Neural cell (in vitro differentiated cells): Measurements from ENCODE around the gene SLC10A2.

Experiments
- EP300 ChIP-seq: fragments of 450-650 bp; conservative IDR thresholded peaks from 2 replicates; pipeline ENCODE4 v1.6.1; 2014; ENCODE audit warnings: antibody characterized with exemption, mild to moderate bottlenecking, moderate library complexity; ENCODE audit not compliant: poor library complexity, severe bottlenecking
- EZH2 ChIP-seq: fragments of 200-600, 300-800 bp; shearing (Covaris generic), sonication (generic); IDR thresholded peaks from 2 replicates; pipeline ENCODE4 v1.6.1; 2014; ENCODE audit warnings: antibody characterized with exemption, low read length, borderline replicate concordance, mild to moderate bottlenecking; ENCODE audit not compliant: insufficient read depth, poor library complexity, severe bottlenecking
- MXI1 ChIP-seq: fragments of 450-650 bp; conservative IDR thresholded peaks from 2 replicates; pipeline ENCODE4 v1.6.1; 2014; ENCODE audit warnings: antibody characterized with exemption, mild to moderate bottlenecking; ENCODE audit not compliant: poor library complexity, severe bottlenecking
- POLR2AphosphoS5 ChIP-seq: IDR thresholded peaks from 2 replicates; pipeline ENCODE4 v1.6.1; 2012
- RAD21 ChIP-seq: fragments of 450-650 bp; conservative IDR thresholded peaks from 2 replicates; pipeline ENCODE4 v1.6.1; 2014; ENCODE audit warnings: antibody characterized with exemption, mild to moderate bottlenecking, moderate library complexity
- SMC3 ChIP-seq: fragments of 450-650 bp; conservative IDR thresholded peaks from 2 replicates; pipeline ENCODE4 v1.6.1; 2014; ENCODE audit warnings: antibody characterized with exemption, mild to moderate bottlenecking, moderate library complexity; ENCODE audit not compliant: poor library complexity
- TAF1 ChIP-seq: IDR thresholded peaks from 2 replicates; pipeline ENCODE4 v1.6.1; 2012; ENCODE audit warnings: low read depth
- TF ChIP-seq, protein P1 (sequence below): fragments of 450-650 bp; IDR thresholded peaks from 2 replicates; pipeline ENCODE4 v1.5.1; 2014; ENCODE audit warnings: antibody characterized with exemption, mild to moderate bottlenecking, moderate library complexity; ENCODE audit not compliant: poor library complexity, severe bottlenecking
- TF ChIP-seq, protein P2 (sequence below): IDR thresholded peaks from 2 replicates; pipeline ENCODE4 v1.6.1; 2012; ENCODE audit warnings: borderline replicate concordance

DNA sequence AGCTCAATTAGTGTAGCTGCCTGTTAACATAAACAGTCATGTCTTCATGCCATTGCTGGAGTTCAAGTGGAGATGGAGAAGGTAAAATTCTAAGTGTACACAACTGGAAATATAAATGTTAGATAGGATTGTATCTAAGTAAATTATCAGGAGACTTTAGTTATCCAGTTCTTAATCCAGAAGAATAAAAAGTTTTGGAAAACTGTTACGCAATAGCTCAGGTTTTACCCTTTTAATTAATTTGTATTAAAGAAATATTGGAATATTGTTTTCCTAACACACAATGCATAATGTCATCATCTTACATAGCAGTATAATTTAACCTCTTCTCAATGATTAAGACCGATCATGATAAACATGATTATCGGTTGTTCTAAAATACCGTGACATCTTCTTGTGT lies 2.8 kb downstream of the SLC10A2 start:
- TF ChIP-seq POLR2AphosphoS5 (no peak), EZH2 (no peak), EP300 (no peak), RAD21 (no peak), MXI1 (no peak), TAF1 (no peak), SMC3 (no peak)
- TF ChIP-seq, protein P1, sequence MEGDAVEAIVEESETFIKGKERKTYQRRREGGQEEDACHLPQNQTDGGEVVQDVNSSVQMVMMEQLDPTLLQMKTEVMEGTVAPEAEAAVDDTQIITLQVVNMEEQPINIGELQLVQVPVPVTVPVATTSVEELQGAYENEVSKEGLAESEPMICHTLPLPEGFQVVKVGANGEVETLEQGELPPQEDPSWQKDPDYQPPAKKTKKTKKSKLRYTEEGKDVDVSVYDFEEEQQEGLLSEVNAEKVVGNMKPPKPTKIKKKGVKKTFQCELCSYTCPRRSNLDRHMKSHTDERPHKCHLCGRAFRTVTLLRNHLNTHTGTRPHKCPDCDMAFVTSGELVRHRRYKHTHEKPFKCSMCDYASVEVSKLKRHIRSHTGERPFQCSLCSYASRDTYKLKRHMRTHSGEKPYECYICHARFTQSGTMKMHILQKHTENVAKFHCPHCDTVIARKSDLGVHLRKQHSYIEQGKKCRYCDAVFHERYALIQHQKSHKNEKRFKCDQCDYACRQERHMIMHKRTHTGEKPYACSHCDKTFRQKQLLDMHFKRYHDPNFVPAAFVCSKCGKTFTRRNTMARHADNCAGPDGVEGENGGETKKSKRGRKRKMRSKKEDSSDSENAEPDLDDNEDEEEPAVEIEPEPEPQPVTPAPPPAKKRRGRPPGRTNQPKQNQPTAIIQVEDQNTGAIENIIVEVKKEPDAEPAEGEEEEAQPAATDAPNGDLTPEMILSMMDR: no peak
- TF ChIP-seq, protein P2, sequence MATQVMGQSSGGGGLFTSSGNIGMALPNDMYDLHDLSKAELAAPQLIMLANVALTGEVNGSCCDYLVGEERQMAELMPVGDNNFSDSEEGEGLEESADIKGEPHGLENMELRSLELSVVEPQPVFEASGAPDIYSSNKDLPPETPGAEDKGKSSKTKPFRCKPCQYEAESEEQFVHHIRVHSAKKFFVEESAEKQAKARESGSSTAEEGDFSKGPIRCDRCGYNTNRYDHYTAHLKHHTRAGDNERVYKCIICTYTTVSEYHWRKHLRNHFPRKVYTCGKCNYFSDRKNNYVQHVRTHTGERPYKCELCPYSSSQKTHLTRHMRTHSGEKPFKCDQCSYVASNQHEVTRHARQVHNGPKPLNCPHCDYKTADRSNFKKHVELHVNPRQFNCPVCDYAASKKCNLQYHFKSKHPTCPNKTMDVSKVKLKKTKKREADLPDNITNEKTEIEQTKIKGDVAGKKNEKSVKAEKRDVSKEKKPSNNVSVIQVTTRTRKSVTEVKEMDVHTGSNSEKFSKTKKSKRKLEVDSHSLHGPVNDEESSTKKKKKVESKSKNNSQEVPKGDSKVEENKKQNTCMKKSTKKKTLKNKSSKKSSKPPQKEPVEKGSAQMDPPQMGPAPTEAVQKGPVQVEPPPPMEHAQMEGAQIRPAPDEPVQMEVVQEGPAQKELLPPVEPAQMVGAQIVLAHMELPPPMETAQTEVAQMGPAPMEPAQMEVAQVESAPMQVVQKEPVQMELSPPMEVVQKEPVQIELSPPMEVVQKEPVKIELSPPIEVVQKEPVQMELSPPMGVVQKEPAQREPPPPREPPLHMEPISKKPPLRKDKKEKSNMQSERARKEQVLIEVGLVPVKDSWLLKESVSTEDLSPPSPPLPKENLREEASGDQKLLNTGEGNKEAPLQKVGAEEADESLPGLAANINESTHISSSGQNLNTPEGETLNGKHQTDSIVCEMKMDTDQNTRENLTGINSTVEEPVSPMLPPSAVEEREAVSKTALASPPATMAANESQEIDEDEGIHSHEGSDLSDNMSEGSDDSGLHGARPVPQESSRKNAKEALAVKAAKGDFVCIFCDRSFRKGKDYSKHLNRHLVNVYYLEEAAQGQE: no peak
